GM23338 (cell line): ENCODE results near the gene DOCK10. TPM values are rescaled to one million over a fixed set of nuclear protein-coding genes. Genes with fewer than 3 reads are reported as not detected.

Experiments
- ATAC-seq: fragments of 200-7000 bp; cut with Tn5 transposase; 3 replicates; pipeline ENCODE4 v1.9.1; 2020
- DNase-seq: peaks from one replicate; pipeline ENCODE4 v3.0.0-alpha.2; 2015; ENCODE audit warnings: low spot score
- H2AFZ ChIP-seq: fragments of 200-600 bp; sonication (generic); 2 replicates; pipeline ENCODE4 v1.8.0; 2016; ENCODE audit warnings: antibody characterized with exemption, mild to moderate bottlenecking, moderate library complexity
- H3F3A ChIP-seq: fragments of 200-600 bp; sonication (generic); replicated peaks from 2 replicates; pipeline ENCODE4 v1.8.0; 2017; ENCODE audit warnings: antibody characterized with exemption, mixed run types, low read depth
- H3K27ac ChIP-seq: fragments of 200-600 bp; sonication (generic); 2 replicates; pipeline ENCODE4 v1.6.1; 2016; ENCODE audit warnings: low read depth
- H3K27me3 ChIP-seq: fragments of 200-600 bp; sonication (generic); 2 replicates; pipeline ENCODE4 v1.8.0; 2016; ENCODE audit warnings: mild to moderate bottlenecking, mixed run types, moderate library complexity; ENCODE audit not compliant: insufficient read depth
- H3K36me3 ChIP-seq: fragments of 200-600 bp; sonication (generic); 2 replicates; pipeline ENCODE4 v1.8.0; 2016; ENCODE audit warnings: mild to moderate bottlenecking; ENCODE audit not compliant: insufficient read depth
- H3K4me1 ChIP-seq: fragments of 200-600 bp; sonication (generic); 2 replicates; pipeline ENCODE4 v1.8.0; 2016; ENCODE audit warnings: mild to moderate bottlenecking, moderate library complexity; ENCODE audit not compliant: insufficient read depth
- H3K4me2 ChIP-seq: fragments of 200-600 bp; sonication (generic); 2 replicates; pipeline ENCODE4 v1.7.1; 2017; ENCODE audit warnings: mixed run types
- H3K4me3 ChIP-seq: fragments of 200-600 bp; sonication (generic); 2 replicates; pipeline ENCODE4 v1.6.1; 2016; ENCODE audit warnings: mixed run types
- H3K79me2 ChIP-seq: fragments of 200-600 bp; sonication (generic); replicated peaks from 2 replicates; pipeline ENCODE4 v1.8.0; 2017; ENCODE audit warnings: mild to moderate bottlenecking; ENCODE audit not compliant: insufficient read depth
- H3K9me2 ChIP-seq: fragments of 200-600 bp; sonication (generic); 2 replicates; pipeline ENCODE4 v1.8.0; 2017; ENCODE audit not compliant: insufficient read depth
- H4K20me1 ChIP-seq: fragments of 200-600 bp; sonication (generic); replicated peaks from 2 replicates; pipeline ENCODE4 v1.8.0; 2017; ENCODE audit warnings: mild to moderate bottlenecking; ENCODE audit not compliant: insufficient read depth
- H3K27ac Mint-ChIP-seq: 2 replicates; pipeline ENCODE4 v1.8.0; 2020; ENCODE audit warnings: inconsistent platforms, mild to moderate bottlenecking, moderate library complexity, mixed read lengths
- H3K27me3 Mint-ChIP-seq: 3 replicates; pipeline ENCODE4 v1.8.0; 2022; ENCODE audit warnings: low read depth, mild to moderate bottlenecking, moderate library complexity, mixed read lengths, inconsistent platforms; ENCODE audit not compliant: insufficient read depth, poor library complexity
- H3K36me3 Mint-ChIP-seq: 3 replicates; pipeline ENCODE4 v1.8.0; 2021; ENCODE audit warnings: low read depth, mild to moderate bottlenecking, inconsistent platforms, moderate library complexity, mixed read lengths
- H3K4me1 Mint-ChIP-seq: 3 replicates; pipeline ENCODE4 v1.8.0; 2020; ENCODE audit warnings: mild to moderate bottlenecking, inconsistent platforms, mixed read lengths
- H3K4me3 Mint-ChIP-seq: 3 replicates; pipeline ENCODE4 v1.8.0; 2021; ENCODE audit warnings: moderate library complexity, mild to moderate bottlenecking, inconsistent platforms, mixed read lengths
- H3K9me3 Mint-ChIP-seq: 3 replicates; pipeline ENCODE4 v1.8.0; 2020; ENCODE audit warnings: moderate library complexity, mild to moderate bottlenecking, inconsistent platforms, mixed read lengths
- CREB1 ChIP-seq: fragments of 250-450 bp; sonication (Bioruptor Pico); IDR thresholded peaks from 2 replicates; pipeline ENCODE4 v1.5.0; 2020; ENCODE audit warnings: low read depth, mild to moderate bottlenecking, moderate library complexity
- CTCF ChIP-seq, 2 experiments: fragments of 200-600 bp in 1 of 2; sonication (generic) in 1 of 2; conservative IDR thresholded peaks; 2 replicates each; pipeline versions ENCODE4 v1.5.1 to v1.6.1; 2016 to 2017; ENCODE audit warnings: antibody characterized with exemption in 2 of 2, low read depth in 2 of 2, mild to moderate bottlenecking in 2 of 2, moderate library complexity in 1 of 2
- ETS1 ChIP-seq: IDR thresholded peaks from 2 replicates; pipeline ENCODE4 v1.6.1; 2016; ENCODE audit warnings: antibody characterized with exemption
- EZH2 ChIP-seq: fragments of 200-600 bp; sonication (generic); IDR thresholded peaks from one replicate; pipeline ENCODE4 v1.8.0; 2017; ENCODE audit warnings: antibody characterized with exemption, mild to moderate bottlenecking, low read depth; ENCODE audit not compliant: unreplicated experiment
- EZH2phosphoT487 ChIP-seq: fragments of 200-600 bp; sonication (generic); IDR thresholded peaks from one replicate; pipeline ENCODE4 v1.8.1; 2018; ENCODE audit warnings: antibody characterized with exemption; ENCODE audit not compliant: unreplicated experiment
- JUNB ChIP-seq: IDR thresholded peaks from one replicate; pipeline ENCODE4 v1.6.1; 2016; ENCODE audit warnings: antibody characterized with exemption; ENCODE audit not compliant: unreplicated experiment
- POLR2AphosphoS5 ChIP-seq: IDR thresholded peaks from 2 replicates; pipeline ENCODE4 v1.6.1; 2016; ENCODE audit warnings: antibody characterized with exemption, low read depth
- STAT1 ChIP-seq: IDR thresholded peaks from one replicate; pipeline ENCODE4 v1.6.1; 2016; ENCODE audit warnings: antibody characterized with exemption; ENCODE audit not compliant: unreplicated experiment
- ZNF114 ChIP-seq: fragments of 250-450 bp; sonication (Bioruptor Pico); IDR thresholded peaks from 2 replicates; pipeline ENCODE4 v1.5.0; 2020; ENCODE audit warnings: mild to moderate bottlenecking, moderate library complexity
- ZNF462 ChIP-seq: fragments of 250-450 bp; sonication (Bioruptor Pico); IDR thresholded peaks from 2 replicates; pipeline ENCODE4 v1.5.0; 2020; ENCODE audit warnings: mild to moderate bottlenecking, moderate library complexity
- polyA plus RNA-seq: library from polyadenylated mRNA; unstranded; fragments of >200 nt; fragmentation: Nextera tagmentation; extraction: Ambion mirVana; gene quantifications from 2 replicates; pipeline ENCODE4 v1.2.1, GENCODE V29; 2016
- total RNA-seq: library from RNA; depleted of rRNA; stranded (reverse); fragments of >200 nt; shearing (Covaris generic); gene quantifications from 2 replicates; pipeline ENCODE4 v1.2.3, GENCODE V29; 2014

The DOCK10 gene
- total and polyA plus RNA-seq, 2 experiments from 2014 or later, result 1.0 to 1.7 TPM

DNA sequence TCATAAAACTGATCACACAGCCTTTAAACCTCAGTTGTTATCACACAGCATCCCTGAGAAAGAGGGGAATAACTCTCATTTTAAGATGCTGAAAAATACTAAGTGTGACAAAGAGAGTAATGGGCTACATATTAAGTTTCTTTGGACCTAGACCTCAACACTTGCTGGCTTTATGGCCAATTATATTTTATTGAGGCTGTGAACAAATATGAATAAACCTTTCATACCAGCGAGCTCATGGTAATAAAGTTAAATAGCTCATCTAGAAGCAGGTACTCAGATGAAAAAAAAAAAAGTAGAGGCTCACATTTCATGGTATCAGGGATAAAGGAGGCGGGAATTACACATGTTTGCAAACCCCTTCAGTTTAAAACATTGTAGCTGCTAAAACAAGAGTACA is 75.7 kb downstream of the DOCK10 start:
- ATAC-seq (no peak), DNase-seq (no peak)
- no peaks in the 10 kb centered on the region for H3F3A ChIP-seq
- no peak overlapping the region for H3K4me3 ChIP-seq
- no peak overlapping the region for H3K4me3 Mint-ChIP-seq
- H3K36me3 Mint-ChIP-seq, result no peaks in the 10 kb centered on the region
- H2AFZ ChIP-seq, result no peak overlapping the region
- no peaks in the 10 kb centered on the region for H3K9me2 ChIP-seq
- H4K20me1 ChIP-seq, result no peaks in the 10 kb centered on the region
- no peaks in the 10 kb centered on the region for H3K27me3 ChIP-seq
- no peaks in the 10 kb centered on the region for H3K4me1 Mint-ChIP-seq
- H3K4me1 ChIP-seq, result no peaks in the 10 kb centered on the region
- TF ChIP-seq EZH2 (no peak), ETS1 (no peak), JUNB (no peak), CTCF (conservative IDR thresholded peaks at IDR 0.05; ENCODE audit: low read depth in 2 of 2) (no peak), POLR2AphosphoS5 (no peak), EZH2phosphoT487 (no peak), STAT1 (no peak), ZNF462 (CRISPR knock-in tag) (no peak), ZNF114 (CRISPR knock-in tag) (no peak), CREB1 (no peak)
- H3K9me3 Mint-ChIP-seq, result no peaks in the 10 kb centered on the region
- no peaks in the 10 kb centered on the region for H3K79me2 ChIP-seq
- H3K27me3 Mint-ChIP-seq, result no peaks in the 10 kb centered on the region
- no peaks in the 10 kb centered on the region for H3K36me3 ChIP-seq
- H3K27ac ChIP-seq, result no peak overlapping the region
- H3K4me2 ChIP-seq, result no peak overlapping the region
- no peak overlapping the region for H3K27ac Mint-ChIP-seq
